HG03432 (cell line): ENCODE measurements around the gene ZSCAN23.
"Not testable (repeated sequence)": the region's sequence is repeated elsewhere in the genome, so short reads cannot be mapped to it uniquely, and the experiment has no call there.

ENCODE experiments used
- ATAC-seq: cut with Tn5 transposase; IDR thresholded peaks from one replicate; pipeline ENCODE4 v1.9.1; 2021; ENCODE audit warnings: mild to moderate bottlenecking, moderate library complexity; ENCODE audit not compliant: unreplicated experiment

ZSCAN23 gene

DNA sequence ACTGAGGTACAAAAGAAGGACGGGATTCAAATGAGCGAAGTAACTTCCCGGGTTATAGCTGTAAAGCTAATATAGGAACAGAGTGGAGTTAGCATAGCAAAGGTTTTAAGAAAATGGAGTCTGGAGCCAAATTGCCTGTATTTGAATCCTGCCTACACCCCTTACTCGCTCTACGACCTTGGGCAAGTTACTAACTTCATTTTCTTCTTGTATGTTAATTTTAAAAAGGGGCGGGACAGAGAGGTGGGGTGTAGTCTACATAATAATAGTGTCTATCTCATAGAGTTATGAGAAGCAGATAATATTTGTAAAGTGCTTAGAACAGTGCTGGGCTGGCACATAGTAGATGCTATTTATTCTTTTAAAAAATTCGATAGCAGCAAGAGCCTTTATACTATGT lies 705 bp downstream of the ZSCAN23 start:
- ATAC-seq: no peak

DNA sequence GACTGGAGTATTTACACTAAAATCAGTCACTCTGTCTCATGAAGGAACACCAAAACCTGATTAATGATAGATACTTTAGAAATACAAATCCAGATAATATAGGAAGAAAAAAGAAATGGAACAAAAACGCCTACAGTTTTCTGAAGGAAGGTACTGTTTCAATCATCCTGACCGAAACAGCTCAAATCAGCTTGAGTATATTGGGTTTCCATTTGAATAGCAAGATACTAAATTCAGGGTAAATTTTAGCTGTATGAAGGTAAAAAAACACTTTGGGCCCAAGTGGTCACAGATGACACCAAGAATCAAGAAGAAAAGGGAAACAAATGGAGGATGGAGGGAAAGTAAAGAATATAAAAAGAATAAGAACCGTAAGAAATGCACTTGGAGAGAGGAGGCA lies 6.9 kb downstream of the ZSCAN23 start:
- ATAC-seq: no peak

DNA sequence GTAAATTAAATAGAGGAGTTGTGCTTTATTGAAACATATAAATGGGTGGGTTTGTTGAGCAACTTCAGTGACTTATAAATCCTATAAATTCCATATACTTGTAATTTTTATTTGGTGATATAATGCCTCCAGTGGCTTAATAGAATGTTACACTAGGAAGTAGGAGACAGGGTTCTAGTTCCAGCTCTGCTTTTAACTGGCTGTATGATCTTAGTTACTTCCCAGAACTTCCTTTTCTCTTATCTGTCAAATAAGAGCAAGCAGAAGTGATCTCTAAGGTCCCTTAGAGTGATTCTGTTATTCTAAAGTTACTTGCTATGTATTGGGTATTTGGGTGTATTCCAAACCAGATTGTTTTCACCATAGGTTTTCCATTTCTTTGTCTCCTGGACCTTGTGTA lies 10.2 kb downstream of the ZSCAN23 start:
- no peak for ATAC-seq

DNA sequence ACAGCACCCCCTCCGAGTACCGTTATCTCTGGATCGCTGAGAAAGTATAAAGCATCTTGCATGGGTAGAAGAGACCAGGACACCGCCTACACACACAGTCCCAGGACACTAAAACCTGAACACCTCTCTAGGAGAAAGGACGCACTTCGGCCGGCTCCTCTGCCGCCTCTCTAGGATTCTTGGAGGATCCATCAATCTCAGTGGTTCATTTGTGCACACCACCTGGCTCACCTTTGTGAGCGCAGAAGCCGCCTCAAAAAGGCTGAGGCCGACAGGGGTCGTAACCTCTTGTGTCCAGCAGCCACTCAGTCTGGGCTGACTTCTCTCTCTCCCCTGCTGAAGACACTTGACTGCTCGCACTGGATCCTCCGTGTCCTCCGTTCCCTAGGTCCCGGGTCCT lies 13.5 kb downstream of the ZSCAN23 start:
- ATAC-seq: no peak

DNA sequence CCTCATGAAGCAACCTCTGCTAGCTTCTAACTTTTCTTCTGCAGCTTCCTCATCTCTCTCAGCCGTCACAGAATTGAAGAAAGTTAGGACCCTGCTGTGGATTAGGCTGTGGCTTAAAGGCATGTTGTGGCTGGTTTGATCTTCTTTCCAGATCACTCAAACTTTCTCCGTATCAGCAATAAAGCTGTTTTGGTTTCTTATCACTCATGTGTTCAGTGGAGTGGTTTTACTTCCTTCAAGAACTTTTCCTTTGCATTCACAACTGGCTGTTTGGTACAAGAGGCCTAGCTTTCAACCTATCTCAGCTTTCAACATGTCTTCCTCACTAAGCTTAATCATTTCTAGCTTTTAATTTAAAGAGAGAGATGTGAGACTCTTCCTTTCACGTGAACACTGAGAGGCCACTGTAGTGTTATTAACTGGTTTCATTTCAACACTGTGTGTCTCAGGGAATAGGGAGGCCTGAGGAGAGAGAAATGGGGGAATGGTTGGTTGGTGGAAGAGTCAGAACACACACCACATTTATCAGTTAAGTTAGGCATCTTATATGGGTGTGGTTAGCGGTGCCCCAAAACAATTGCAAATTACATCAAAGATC lies 17.2 kb downstream of the ZSCAN23 start:
- ATAC-seq: no peak

DNA sequence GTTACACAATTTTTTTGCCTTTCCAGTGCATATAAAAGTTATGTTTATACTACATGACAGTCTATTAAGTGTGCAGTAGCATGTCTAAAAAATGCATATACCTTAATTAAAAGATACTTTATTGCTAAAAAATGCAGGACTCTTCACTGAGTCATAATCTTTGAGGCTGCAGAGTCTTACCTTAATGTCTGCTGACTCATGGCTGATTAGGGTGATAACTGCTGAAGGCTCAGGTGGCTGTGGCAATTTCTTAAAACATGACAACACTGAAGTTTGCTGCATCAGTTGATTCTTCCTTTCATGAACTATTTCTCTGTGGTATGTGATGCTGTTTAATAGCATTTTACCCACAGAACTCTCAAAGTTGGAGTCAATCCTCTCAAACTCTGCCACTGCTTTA lies 19.1 kb downstream of the ZSCAN23 start:
- ATAC-seq: no peak

DNA sequence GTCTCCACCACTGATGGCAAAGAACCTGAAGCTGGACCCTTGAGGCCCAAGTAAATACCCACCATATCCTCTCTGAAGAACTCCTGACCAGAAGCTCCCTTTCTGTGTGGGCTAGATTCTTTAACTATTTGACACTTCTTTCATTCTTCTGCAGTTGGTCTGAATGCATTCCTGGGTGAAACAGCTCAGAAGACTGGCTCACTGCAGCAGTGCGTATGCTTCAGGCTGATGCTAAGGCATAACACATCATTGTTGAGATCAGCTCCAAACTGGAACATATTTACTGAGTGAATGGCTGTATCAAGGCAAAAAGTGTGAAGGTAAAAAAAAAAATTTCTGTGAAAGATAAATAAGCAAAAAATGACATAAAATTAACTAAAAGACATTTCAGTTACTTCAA lies 19.7 kb downstream of the ZSCAN23 start:
- no peak for ATAC-seq

DNA sequence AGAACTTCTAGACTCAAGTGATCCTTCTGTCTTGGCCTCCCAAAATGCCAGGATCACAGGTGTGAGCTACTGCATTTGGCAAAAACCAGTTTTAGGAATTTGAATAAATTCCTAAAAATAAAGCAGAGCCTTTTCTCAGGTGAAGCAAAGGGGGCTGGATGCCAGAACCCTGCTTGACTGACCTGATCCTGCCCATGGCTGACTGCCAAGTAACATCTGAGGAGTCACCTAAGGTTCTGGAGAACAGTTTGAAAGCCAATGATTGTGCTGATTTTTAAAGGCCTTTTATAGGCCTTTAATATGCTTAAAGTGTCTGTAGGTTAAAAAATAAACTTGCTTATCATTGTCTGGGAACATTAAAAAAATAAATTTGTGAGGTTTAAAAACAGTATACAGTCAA lies 29.6 kb downstream of the ZSCAN23 start:
- no peak for ATAC-seq

DNA sequence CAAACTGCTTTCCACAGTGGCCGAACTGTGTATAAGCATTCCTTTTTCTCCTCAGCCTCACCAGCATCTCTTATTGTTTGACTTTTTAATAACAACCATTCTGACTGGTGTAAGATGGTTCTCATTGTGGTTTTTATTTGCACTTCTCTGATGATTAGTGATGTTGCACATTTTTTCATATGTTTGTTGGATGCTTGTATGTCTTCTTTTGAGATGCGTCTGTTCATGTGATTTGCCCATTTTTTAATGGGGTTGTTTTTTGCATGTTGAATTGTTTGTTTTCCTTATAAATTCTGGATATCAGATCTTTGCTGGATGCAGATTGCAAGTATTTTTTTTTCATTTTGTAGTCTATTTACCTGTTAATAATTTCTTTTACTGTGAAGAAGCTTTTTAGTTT lies 32.5 kb downstream of the ZSCAN23 start:
- no peak for ATAC-seq

DNA sequence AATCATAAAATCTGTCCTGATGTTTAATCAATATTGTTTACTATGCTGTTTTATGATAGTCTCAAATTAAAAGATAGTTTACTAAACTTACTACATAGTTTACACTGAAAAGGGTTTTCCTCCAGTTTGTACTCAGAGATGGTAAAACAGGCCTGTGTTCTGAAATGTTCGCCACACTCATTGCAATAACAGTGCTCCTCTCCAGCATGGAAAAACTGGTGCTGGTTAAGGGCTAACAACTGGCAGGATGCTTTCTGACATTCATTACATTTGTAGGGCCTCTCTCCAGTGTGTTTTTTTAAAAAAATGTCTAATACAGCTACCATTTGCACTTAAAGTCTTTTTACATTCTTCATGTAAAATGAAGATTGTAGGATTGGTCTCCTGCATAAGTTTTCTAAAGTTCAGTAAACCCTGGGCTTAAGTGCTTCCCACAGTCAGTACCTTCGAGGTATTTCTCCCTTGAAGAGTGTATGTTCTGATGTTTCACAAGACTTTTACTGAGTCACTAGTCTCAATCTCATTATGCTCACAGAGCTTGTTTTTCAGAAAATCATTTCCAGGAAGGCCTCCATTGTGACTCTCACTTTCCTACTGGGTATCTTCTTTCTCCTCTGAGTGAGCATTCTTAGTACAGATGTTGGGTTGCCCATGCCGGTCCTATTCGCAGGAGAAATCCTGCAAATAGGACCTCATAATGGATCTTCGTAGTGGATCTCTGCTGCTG lies 35.1 kb downstream of the ZSCAN23 start:
- ATAC-seq: no peak

DNA sequence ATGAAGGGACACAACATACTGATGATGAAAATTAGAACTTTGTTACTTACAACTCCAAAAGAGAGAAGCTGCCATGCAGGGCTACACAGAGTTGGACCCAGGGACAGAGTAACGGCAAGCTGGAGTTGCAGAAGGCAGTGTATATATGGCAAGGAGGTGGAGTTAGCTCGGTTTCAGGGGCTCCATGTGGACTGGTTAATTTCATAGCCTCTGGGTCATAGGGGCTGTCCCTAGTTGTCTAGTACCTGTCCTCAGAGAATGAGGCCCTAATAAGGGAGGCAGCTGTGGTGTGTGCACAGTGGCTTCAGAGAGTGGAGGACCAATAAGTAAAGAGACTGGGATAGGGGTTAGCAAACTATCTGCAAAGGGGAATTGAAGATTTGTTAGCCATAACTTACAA lies 35.9 kb downstream of the ZSCAN23 start:
- no peak for ATAC-seq

DNA sequence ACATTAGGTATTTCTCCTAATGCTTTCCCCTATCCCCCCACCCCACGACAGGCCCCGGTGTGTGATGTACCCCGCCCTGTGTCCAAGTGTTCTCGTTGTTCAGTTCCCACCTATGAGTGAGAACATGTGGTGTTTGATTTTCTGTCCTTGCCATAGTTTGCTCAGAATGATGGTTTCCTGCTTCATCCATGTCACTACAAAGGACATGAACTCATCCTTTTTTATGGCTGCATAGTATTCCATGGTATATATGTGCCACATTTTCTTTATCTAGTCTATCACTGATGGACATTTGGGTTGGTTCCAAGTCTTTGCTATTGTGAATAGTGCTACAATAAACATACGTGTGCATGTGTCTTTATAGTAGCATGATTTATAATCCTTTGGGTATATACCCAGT lies 39.4 kb downstream of the ZSCAN23 start:
- not testable (repeated sequence) for ATAC-seq

DNA sequence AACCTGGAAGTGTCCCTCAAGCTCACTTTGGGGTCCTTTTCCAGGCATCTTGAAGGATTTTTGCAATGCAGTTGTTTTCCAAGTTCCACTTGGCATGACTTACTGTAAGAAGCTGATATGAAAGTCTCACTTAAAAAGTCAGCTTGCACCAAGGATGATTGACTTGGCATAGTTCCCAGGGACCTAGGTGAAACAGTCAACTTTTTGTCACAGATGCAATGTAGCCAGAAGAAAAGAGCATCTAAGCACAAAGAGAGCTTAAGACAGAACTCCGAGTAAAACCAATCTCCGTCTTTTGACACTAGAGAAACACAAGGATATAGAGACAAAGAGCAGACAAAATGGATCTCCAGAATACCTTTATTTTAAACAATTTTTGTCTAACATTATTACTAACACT lies 41.1 kb downstream of the ZSCAN23 start:
- no peak for ATAC-seq

DNA sequence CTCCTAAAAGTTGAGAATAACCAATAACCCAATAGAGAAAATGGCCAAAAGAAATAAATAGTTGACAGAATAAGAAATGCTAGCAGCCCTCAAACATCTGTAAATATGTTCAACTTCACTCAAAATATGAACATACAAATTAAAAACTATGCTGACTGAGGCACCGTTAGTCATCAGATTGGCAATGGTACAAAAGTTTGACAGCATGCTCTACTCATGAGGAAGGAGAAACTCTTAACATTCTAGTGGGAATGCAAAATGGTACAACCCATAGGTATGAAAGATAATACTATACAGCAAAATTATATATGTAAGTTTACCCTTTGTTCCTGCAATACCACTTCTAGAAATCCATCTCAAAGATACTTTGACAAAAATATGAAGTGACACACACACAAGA lies 42.1 kb downstream of the ZSCAN23 start:
- ATAC-seq: no peak

DNA sequence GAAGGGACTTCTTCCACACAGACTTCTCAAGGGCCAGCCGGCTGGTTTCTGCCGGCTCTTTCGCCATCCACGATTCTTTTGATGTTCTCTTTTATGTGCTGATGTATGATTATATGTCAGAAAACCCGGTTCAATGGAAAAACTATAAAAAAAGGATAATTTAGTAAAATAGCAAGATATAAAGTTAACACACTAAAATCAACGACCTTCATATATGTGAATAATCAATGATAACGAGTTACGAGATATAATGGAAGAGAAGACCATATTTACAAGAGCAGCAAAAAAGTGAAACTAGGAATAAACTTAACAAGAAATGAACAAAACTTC lies 43.2 kb downstream of the ZSCAN23 start:
- no peak for ATAC-seq

DNA sequence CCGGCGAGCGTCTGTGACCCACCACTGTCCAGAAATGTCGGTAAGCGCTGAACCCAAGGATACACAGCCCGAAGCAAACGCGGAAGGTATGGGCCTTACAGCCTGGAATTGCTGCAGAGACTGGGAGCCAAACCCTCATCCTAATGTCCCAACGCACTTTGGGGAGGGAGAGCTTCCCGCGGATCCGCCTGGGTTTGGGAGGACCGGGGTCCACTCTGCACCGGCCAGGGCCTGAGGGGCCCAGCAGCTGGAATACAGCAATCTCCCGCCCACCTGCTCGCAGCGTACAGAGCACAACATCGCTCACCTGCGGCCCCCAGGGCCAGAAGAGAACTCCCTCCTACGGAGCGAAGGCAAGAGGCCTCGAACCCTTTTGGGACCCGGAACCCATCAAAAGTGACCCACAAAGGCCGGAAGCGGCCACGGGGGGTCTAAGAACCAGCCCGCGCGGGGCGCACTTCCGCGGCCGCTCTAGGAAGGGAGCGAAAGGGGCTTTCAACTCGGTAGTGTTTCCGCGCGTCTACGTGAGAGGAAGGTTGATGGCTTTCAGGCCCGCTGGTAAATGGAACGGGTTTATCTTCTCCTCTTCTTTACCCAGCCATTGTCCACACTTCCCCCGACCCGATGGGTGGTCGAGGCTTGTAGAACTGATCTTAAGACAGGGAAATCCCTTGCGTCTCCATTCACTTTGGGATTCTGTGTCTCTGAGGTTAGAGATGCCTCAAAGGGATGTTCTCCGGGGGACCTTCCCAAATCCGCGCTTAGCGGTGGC lies 43.8 kb downstream of the ZSCAN23 start, which contains the start of gene ZSCAN12:
TSS of gene ZSCAN12 (minus strand) at position 398 of the 772 bp plus-strand sequence. CDS start 1,342 bp downstream, outside the sequence.
- ATAC-seq: peak; percentile 92

DNA sequence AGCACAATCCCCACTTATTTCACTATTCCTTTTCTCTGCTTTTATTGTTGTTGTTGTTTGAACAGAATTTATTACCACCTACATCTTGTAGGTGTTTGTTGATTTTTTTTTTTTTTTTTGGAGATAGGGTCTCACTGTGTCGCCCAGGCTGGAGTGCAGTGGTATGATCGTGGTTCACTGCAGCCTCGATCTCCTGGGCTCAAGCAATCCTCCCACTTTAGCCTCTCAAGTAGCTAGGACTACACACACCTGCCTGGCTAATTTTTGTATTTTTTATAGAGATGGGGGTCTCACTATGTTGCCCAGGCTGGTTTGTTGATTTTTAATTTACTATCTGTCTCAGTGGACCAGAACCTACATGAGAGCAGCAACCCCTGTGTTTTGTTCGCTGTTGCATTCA lies 47.4 kb downstream of the ZSCAN23 start:
- ATAC-seq: no peak

DNA sequence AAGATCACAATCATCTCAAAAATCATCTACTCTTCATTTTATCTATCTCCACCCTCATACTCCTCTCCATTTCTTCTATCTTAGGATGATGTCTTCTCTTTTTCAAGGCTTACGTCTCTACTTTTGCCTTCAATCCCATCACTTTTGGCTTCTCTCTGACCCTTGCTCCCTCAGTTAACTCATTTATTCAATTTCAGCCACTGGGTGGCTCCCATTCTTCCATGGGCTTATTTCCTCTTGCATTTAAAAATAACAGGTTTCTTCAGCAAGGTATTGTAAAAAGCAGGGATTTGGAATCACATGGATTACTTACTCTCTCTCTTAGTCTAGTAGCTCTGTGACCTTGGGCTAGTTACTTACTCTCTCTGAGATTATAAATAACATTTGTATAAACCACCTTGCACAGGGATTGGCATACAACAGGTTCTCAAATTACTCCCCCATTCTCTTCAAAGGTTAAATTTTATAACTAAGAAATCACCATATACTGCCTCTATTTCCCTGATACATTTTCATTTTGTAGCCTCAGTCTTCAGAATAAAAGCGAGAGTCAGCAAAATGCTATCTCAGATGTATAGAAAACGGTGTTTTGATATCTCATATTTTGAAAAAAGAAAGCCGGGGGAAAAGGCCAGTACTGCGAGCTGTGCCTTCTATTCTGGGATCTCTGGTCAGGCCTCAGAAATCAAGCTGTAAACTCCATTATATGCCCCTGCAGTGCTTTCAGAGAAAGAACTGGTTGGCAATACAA lies 49.2 kb downstream of the ZSCAN23 start:
- ATAC-seq: no peak

DNA sequence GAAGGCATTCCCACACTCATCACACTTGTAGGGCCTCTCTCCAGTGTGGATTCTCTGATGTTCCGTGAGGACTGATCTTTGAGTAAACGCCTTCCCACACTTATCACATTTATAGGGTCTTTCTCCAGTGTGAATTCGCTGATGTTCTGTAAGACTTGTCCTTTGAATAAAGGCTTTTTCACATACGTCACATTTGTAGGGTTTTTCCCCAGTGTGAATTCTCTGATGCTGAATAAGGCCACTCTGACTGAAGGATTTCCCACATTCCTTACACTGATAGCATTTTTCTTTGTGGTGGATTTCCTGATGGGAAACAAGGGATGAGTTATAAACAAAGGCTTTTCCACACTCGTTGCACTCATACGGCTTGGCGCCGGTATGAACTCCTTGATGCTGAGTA lies 52.6 kb downstream of the ZSCAN23 start:
- ATAC-seq: no peak

DNA sequence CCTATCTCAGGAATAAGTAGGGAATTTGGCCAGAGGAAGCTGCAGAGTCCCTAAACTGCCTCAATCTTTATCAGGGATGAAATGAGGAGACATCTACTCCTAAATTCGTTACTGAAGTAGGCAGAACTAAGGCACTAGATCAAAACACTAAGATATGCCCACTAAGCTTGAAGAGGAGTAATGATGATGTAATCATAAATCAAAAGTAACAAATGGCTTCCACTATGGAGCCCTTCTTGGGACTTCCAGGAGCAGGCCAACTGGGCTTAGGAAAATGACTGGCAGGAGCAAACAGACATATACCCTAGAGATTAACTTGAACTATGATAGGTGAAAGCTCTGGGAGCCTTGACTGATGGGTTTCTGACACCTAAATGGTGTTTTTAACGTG lies 59.2 kb downstream of the ZSCAN23 start:
- ATAC-seq: no peak
